ENCODE measurements around the gene N4BP2. TPM values are rescaled to one million over a fixed set of nuclear protein-coding genes. Genes with fewer than 3 reads are reported as not detected.

N4BP2 gene
- total RNA-seq, 1 donor from 2014 or later = 6.2 TPM

GRCh38 chr4:40197879-40198689, 141.4 kb downstream of the N4BP2 start:
- no peak for DNase-seq
- peak; percentile 29 for ATAC-seq (ENCODE audit: low read depth)
- CTCF ChIA-PET = interaction anchor here (0.8 to 4.0 kb wide), 5 partner anchors 13 to 141 kb away, joined by 3 to 25 read pairs (median 7); partner anchors contain the start of gene N4BP2
- intact Hi-C loops (cut with micrococcal nuclease) = loop anchor here (1.0 to 10.0 kb wide), 11 partner anchors 7 to 1531 kb away; partner anchors contain the start of genes N4BP2, SMIM14, TLR1 and TMEM156
- POLR2A ChIA-PET = interaction anchor here (0.7 to 7.9 kb wide), 18 partner anchors 9 to 566 kb away, joined by 3 to 457 read pairs (median 10); partner anchors contain the start of gene N4BP2
- Mint-ChIP-seq H3K27ac (peak overlapping the region; percentile 95), H3K4me3 (peak overlapping the region; percentile 97), H3K36me3 (ENCODE audit: low read depth) (peaks cover 58% of the 10 kb centered on the region), H3K9me3 (no peaks in the 10 kb centered on the region), H3K27me3 (no peaks in the 10 kb centered on the region), H3K4me1 (peaks cover 66% of the 10 kb centered on the region)
- TF ChIP-seq CTCF (IDR thresholded peaks at IDR 0.05) = no peak

GRCh38 chr4:40199179-40199670, 142.6 kb downstream of the N4BP2 start:
- ChIA-PET CTCF (interaction anchor here (0.9 to 1.6 kb wide), 5 partner anchors 30 to 143 kb away, joined by 3 to 9 read pairs (median 3); partner anchors contain the start of gene N4BP2), POLR2A (interaction anchor here (0.5 to 7.9 kb wide), 16 partner anchors 12 to 118 kb away, joined by 3 to 457 read pairs (median 10); no protein-coding TSS in a partner anchor)
- peak overlapping the region; percentile 97 for H3K4me3 Mint-ChIP-seq
- H3K27me3 Mint-ChIP-seq = no peaks in the 10 kb centered on the region
- intact Hi-C loops (cut with micrococcal nuclease) = loop anchor here (5.0 to 10.0 kb wide), 6 partner anchors 316 to 1532 kb away; partner anchors contain the start of genes SMIM14, TLR1, TMEM156 and UBE2K
- DNase-seq (no peak), ATAC-seq (ENCODE audit: low read depth) (no peak)
- peak overlapping the region; percentile 95 for H3K27ac Mint-ChIP-seq
- peaks cover 67% of the 10 kb centered on the region for H3K4me1 Mint-ChIP-seq
- H3K9me3 Mint-ChIP-seq = no peaks in the 10 kb centered on the region
- peaks cover 66% of the 10 kb centered on the region for H3K36me3 Mint-ChIP-seq (ENCODE audit: low read depth)
- no peak for TF ChIP-seq CTCF (IDR thresholded peaks at IDR 0.05)

- H3K27me3 Mint-ChIP-seq = no peaks in the 10 kb centered on the region
- peak overlapping the region; percentile 97 for H3K4me3 Mint-ChIP-seq
- H3K27ac Mint-ChIP-seq = peak overlapping the region; percentile 95
- intact Hi-C loops (cut with micrococcal nuclease) = loop anchor here (1.0 to 10.0 kb wide), 11 partner anchors 9 to 1533 kb away; partner anchors contain the start of genes SMIM14, TLR1, TMEM156 and UBE2K
- TF ChIP-seq CTCF (IDR thresholded peaks at IDR 0.05) = no peak
- DNase-seq = no peak
- ChIA-PET POLR2A (interaction anchor here (0.5 to 7.9 kb wide), 25 partner anchors 11 to 379 kb away, joined by 3 to 457 read pairs (median 5); partner anchors contain the start of gene N4BP2), CTCF (interaction anchor here (0.9 to 1.6 kb wide), 8 partner anchors 29 to 144 kb away, joined by 3 to 10 read pairs (median 4); partner anchors contain the start of gene N4BP2)
- H3K9me3 Mint-ChIP-seq = no peaks in the 10 kb centered on the region
- ATAC-seq (ENCODE audit: low read depth) = peak; percentile 20
- H3K4me1 Mint-ChIP-seq = peaks cover 67% of the 10 kb centered on the region
- H3K36me3 Mint-ChIP-seq (ENCODE audit: low read depth) = peaks cover 74% of the 10 kb centered on the region
These were observed 143.6 kb downstream of the N4BP2 start for GRCh38 chr4:40199999-40200874.

DNA sequence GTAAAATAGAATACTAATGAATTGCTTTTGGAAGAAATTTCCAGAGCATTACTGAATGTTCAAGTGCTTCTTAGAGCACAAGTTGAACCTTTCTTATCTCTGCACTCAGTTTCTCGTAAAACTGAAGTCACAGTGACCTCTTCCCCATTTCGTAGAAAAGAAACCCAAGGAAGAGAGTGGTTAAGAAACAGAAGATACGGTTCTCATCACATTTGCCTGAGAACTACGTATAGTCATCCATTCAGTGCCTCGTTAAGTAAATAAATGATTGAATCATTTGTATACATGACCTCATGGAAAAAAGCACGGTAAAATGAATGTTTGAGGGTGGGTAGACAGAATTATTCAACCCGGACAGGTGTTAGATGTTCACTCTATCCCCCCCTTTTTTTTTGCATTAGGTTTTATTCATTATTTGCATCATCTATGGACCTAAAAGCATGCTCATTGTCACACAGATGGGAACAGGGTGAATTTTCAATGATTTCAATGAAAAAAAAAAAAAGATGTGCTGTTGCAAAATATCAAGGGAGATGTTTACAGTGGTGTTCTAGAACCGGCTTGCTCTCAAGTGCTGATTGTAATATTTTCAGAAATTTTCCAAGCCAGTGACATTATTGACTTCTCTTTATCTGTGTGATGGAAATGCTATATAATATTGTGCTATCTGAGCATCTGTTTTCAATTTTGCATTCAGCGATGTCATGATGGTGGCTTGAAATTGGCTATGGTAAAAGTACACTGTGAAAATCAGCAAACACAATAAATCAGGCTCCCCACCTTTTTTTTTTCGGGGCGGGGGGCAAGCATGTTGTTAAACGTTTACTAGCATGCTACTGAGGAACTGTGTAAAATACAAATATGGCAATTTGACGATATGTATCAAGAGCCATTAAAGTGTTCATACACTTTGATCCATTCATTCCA, 144.5 kb downstream of the N4BP2 start:
- no peak for DNase-seq
- H3K4me3 Mint-ChIP-seq = peak overlapping the region; percentile 97
- peaks cover 82% of the 10 kb centered on the region for H3K36me3 Mint-ChIP-seq (ENCODE audit: low read depth)
- TF ChIP-seq CTCF (IDR thresholded peaks at IDR 0.05) = no peak
- ChIA-PET CTCF (interaction anchor here (1.3 to 1.6 kb wide), 2 partner anchors 49 to 106 kb away, joined by 5 to 9 read pairs; no protein-coding TSS in a partner anchor), POLR2A (interaction anchor here (0.6 to 7.9 kb wide), 11 partner anchors 12 to 378 kb away, joined by 3 to 457 read pairs (median 8); partner anchors contain the start of gene N4BP2)
- peak overlapping the region; percentile 95 for H3K27ac Mint-ChIP-seq
- peaks cover 67% of the 10 kb centered on the region for H3K4me1 Mint-ChIP-seq
- no peaks in the 10 kb centered on the region for H3K9me3 Mint-ChIP-seq
- ATAC-seq (ENCODE audit: low read depth) = peak; percentile 7
- intact Hi-C loops (cut with micrococcal nuclease) = loop anchor here (1.0 to 2.0 kb wide), 5 partner anchors 8 to 108 kb away; no protein-coding TSS in a partner anchor
- H3K27me3 Mint-ChIP-seq = no peaks in the 10 kb centered on the region
